ENCODE results near the gene OR2B3. TPM values are rescaled to one million over a fixed set of nuclear protein-coding genes. Genes with fewer than 3 reads are reported as not detected.

The OR2B3 gene, protein sequence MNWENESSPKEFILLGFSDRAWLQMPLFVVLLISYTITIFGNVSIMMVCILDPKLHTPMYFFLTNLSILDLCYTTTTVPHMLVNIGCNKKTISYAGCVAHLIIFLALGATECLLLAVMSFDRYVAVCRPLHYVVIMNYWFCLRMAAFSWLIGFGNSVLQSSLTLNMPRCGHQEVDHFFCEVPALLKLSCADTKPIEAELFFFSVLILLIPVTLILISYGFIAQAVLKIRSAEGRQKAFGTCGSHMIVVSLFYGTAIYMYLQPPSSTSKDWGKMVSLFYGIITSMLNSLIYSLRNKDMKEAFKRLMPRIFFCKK
- not detected in 2 replicates for total RNA-seq

GRCh38 chr6:29087213-29087612, at the start of gene OR2B3:
OR2B3 (minus strand) TSS chr6:29087313; CDS start chr6:29087248, 65 bp downstream.

DNA sequence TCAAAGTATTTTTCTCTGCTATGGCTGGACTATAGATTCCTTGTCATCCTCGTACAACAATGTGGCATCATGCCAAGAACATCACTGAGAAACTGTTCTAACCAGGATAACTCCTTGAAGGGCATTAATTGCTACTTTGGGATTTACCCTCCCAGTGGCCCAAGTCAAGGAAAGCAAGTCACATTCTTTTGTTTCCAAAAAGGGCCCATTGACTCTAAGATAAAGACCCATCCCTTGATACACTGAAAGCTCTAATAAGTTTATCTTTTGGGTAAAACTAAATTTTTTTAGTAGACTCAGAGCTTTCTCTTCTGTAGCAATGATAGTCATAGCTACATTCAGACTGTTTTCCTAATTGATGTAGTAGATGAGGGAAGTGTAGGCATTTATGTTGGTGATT, 20.6 kb upstream of the OR2B3 start, which contains the start of gene OR2J3:
Gene OR2J3, plus strand, starts transcription at position 301 of the 400 bp plus-strand sequence. CDS start 3,833 bp downstream, outside the sequence.

GRCh38 chr6:29099190-29099589, 12.1 kb upstream of the OR2B3 start, which contains the start of gene OR2J1:
OR2J1 (plus strand) TSS chr6:29099490; CDS start chr6:29100943, 1,453 bp downstream.

DNA sequence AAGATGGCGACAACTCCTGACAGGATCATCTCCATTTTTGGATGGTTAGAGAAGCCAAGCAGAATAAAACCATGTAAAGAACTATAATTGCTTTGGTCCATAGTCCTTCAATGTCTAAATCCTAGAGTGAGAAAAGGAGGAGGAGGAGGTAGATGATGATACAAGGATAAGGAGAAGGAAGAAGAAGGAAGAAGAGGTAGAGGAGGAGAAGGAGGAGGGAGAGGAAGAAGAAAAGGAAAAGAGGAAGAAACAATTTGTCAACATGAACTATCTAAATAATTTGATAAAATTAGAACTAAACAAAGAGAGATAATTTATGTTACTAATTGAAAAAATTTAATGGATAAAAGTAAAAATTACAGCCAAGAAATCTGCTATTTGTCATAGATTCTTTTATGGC, 42.0 kb downstream of the OR2B3 start, which contains the start of gene OR2W1:
Gene OR2W1, minus strand, starts transcription at position 101 of the 400 bp plus-strand sequence. Its CDS starts 0 bp downstream, at position 101.

Other genes with a start within 250 kb of the OR2B3 start
- gene TRIM27, start 163.3 kb downstream of the OR2B3 start, total RNA-seq: 45.2 and 61.4 TPM in 2 replicates
- 1.8 and 1.9 TPM in 2 replicates for gene ZNF311, start 82.0 kb downstream of the OR2B3 start, total RNA-seq
- gene OR2W1, start 42.1 kb downstream of the OR2B3 start, total RNA-seq: not detected in 2 replicates
- gene OR2J1, start 12.2 kb upstream of the OR2B3 start, total RNA-seq: not detected in 2 replicates
- gene OR2J3, start 20.7 kb upstream of the OR2B3 start, total RNA-seq: not detected in 2 replicates
- gene OR2J2, start 83.6 kb upstream of the OR2B3 start, total RNA-seq: not detected in 2 replicates
- not detected in 2 replicates for gene OR14J1, start 214.4 kb upstream of the OR2B3 start, total RNA-seq